B cell (primary cell): ENCODE measurements around the gene MICOS13. TPM values are rescaled to one million over a fixed set of nuclear protein-coding genes. Genes with fewer than 3 reads are reported as not detected.

Experiments used
- ATAC-seq: fragments of 200-7000 bp; cut with Tn5 transposase; one replicate; pipeline ENCODE4 v1.10.0; 2021; ENCODE audit warnings: low read depth, mild to moderate bottlenecking, moderate number of reproducible peaks, moderate library complexity
- CTCF ChIA-PET: fragments of 350-600 bp; sonication (Branson Sonifier 250); formaldehyde crosslinking; loops from one replicate; lab custom pipeline; 2021; ENCODE audit warnings: antibody characterized with exemption, inconsistent platforms; lab: Charles Lee
- POLR2A ChIA-PET: fragments of 350-600 bp; sonication (Branson Sonifier 250); formaldehyde crosslinking; loops from one replicate; lab custom pipeline; 2021; ENCODE audit warnings: antibody characterized with exemption; lab: Charles Lee
- DNase-seq: peaks from one replicate; pipeline ENCODE4 v3.0.0; 2013
- H2AFZ ChIP-seq: 2 replicates; pipeline ENCODE4 v1.6.1; 2012; ENCODE audit warnings: mild to moderate bottlenecking, low read depth, low read length; ENCODE audit not compliant: insufficient read depth, poor library complexity, severe bottlenecking
- H3K27ac ChIP-seq, 2 donors: 1 replicate in 1 of 2; 2 replicates in 1 of 2; pipeline ENCODE4 v1.5.1; 2012 to 2013; ENCODE audit warnings: low read length in 2 of 2, mild to moderate bottlenecking in 2 of 2, moderate library complexity in 1 of 2
- H3K27me3 ChIP-seq, 4 experiments: fragments of 200-600 bp in 1 of 4; sonication (generic) in 1 of 4; replicated peaks in 1 of 4; 1 replicate in 2 of 4; 2 replicates in 2 of 4; pipeline versions ENCODE4 v1.6.1 to v1.7.0; 2013 to 2016; ENCODE audit warnings: low read length in 3 of 4, mild to moderate bottlenecking in 2 of 4, mixed read lengths in 1 of 4, moderate library complexity in 1 of 4; ENCODE audit not compliant: insufficient read depth in 4 of 4, control insufficient read depth in 3 of 4; ENCODE audit errors: control extremely low read depth in 1 of 4
- H3K36me3 ChIP-seq, 2 experiments: replicated peaks in 1 of 2; 1 replicate in 1 of 2; 2 replicates in 1 of 2; pipeline versions ENCODE4 v1.6.1 to v1.7.1; 2013; ENCODE audit warnings: low read length in 1 of 2; ENCODE audit not compliant: insufficient read depth in 2 of 2, control insufficient read depth in 1 of 2; ENCODE audit errors: control extremely low read depth in 1 of 2, extremely low read depth in 1 of 2
- H3K4me1 ChIP-seq, 2 donors: fragments of 200-600 bp in 1 of 2; sonication (generic) in 1 of 2; 1 replicate in 1 of 2; 2 replicates in 1 of 2; pipeline versions ENCODE4 v1.5.1 to v1.6.1; 2013 to 2017; ENCODE audit warnings: low read length in 2 of 2; ENCODE audit not compliant: control insufficient read depth in 2 of 2, insufficient read depth in 2 of 2
- H3K4me2 ChIP-seq: replicated peaks from 2 replicates; pipeline ENCODE3; 2012; ENCODE audit warnings: mild to moderate bottlenecking, low read depth, low read length; ENCODE audit not compliant: poor library complexity, severe bottlenecking
- H3K4me3 ChIP-seq, 5 experiments: fragments of 200-600 bp in 1 of 5; sonication (generic) in 1 of 5; 1 replicate in 3 of 5; 2 replicates in 2 of 5; pipeline versions ENCODE4 v1.5.1 to v1.7.0; 2011 to 2016; ENCODE audit warnings: low read length in 4 of 5, mild to moderate bottlenecking in 4 of 5, low read depth in 2 of 5, control low read depth in 1 of 5, moderate library complexity in 1 of 5; ENCODE audit not compliant: insufficient read depth in 1 of 5; ENCODE audit errors: control extremely low read depth in 1 of 5, extremely low read depth in 1 of 5
- H3K79me2 ChIP-seq: fragments of 200-600 bp; sonication (generic); one replicate; pipeline ENCODE4 v1.6.0; 2016; ENCODE audit warnings: low read length; ENCODE audit not compliant: control insufficient read depth, insufficient read depth
- H3K9ac ChIP-seq: fragments of 200-600 bp; sonication (generic); 2 replicates; pipeline ENCODE4 v1.6.1; 2017; ENCODE audit warnings: mild to moderate bottlenecking, low read length, moderate library complexity
- H3K9me3 ChIP-seq, 3 donors: one replicate each; pipeline versions ENCODE4 v1.6.1 to v1.7.1; 2013; ENCODE audit warnings: low read length in 2 of 3; ENCODE audit not compliant: control insufficient read depth in 2 of 3, insufficient read depth in 1 of 3; ENCODE audit errors: control extremely low read depth in 1 of 3
- H4K20me1 ChIP-seq: 2 replicates; pipeline ENCODE4 v1.6.0; 2012; ENCODE audit warnings: mild to moderate bottlenecking, low read length; ENCODE audit not compliant: insufficient read depth, control insufficient read depth, poor library complexity, severe bottlenecking
- H3K27ac Mint-ChIP-seq: one replicate; pipeline ENCODE4 v1.8.0; 2021; ENCODE audit warnings: mixed read lengths
- H3K27me3 Mint-ChIP-seq: one replicate; pipeline ENCODE4 v1.8.0; 2021; ENCODE audit warnings: mixed read lengths
- H3K4me1 Mint-ChIP-seq: one replicate; pipeline ENCODE4 v1.8.0; 2021; ENCODE audit warnings: mixed read lengths
- H3K4me3 Mint-ChIP-seq: one replicate; pipeline ENCODE4 v1.8.0; 2021; ENCODE audit warnings: mixed read lengths
- H3K9me3 Mint-ChIP-seq: one replicate; pipeline ENCODE4 v1.8.0; 2022; ENCODE audit warnings: mixed read lengths; ENCODE audit not compliant: insufficient read depth
- EZH2 ChIP-seq: IDR thresholded peaks from 2 replicates; pipeline ENCODE4 v1.6.1; 2012; ENCODE audit warnings: borderline replicate concordance, low read depth, mild to moderate bottlenecking, moderate library complexity, low read length; ENCODE audit not compliant: insufficient read depth, poor library complexity, severe bottlenecking
- WGBS: methylation state at CpG from one replicate; pipeline ENCODE4 v1.1.5; 2013; ENCODE audit warnings: missing lambda C conversion rate; ENCODE audit not compliant: insufficient coverage; 5-methylcytosine and 5-hydroxymethylcytosine counted together
- intact Hi-C: fragments of 100-400 bp; cut with micrococcal nuclease; formaldehyde crosslinking; loops from one replicate; pipeline ENCODE4 v1.10.0; 2022
- polyA plus RNA-seq: library from polyadenylated mRNA; depleted of rRNA; stranded (reverse); fragments of >200 nt; gene quantifications from 2 replicates; pipeline ENCODE4 v1.2.3, GENCODE V29; 2012
- total RNA-seq, 2 donors: library from RNA; stranded (reverse); fragments of 120-200 nt in 1 of 2; gene quantifications; 1 replicate in 1 of 2; 2 replicates in 1 of 2; pipeline versions ENCODE4 v1.2.3 to v1.2.4, GENCODE V29; 2013 to 2022
- TF ChIP-seq, protein P1 (sequence below): fragments of 200-600 bp; IDR thresholded peaks from one replicate; pipeline ENCODE4 v1.8.0; 2022; ENCODE audit warnings: antibody characterized with exemption, mild to moderate bottlenecking

Gene MICOS13
- total and polyA plus RNA-seq, 2 donors (not counting 1 experiment from before 2014, with no cell fraction given) = 30.8 to 41.9 TPM

DNA sequence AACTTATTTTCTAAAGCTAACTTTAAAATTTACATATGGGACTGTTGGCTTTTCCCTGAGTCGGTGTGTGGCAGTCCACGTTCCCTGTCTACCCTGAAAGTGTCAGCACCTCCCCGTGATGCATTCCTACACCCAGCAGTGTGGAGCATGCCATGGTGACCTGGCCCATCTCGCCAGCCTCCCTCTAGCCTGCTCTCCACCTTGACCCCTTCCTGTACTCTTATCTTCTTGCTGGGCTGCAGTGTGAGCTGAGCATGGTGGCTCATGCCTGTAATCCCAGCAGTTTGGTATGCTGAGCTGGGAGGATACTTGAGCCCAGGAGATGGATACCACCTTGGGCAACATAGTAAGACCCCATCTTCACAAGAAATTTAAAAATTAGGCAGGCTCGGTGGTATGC is 25.4 kb downstream of the MICOS13 start:
- Histone ChIP-seq H4K20me1 (peaks cover 35% of the 10 kb centered on the region), H3K27me3 (no peaks in the 10 kb centered on the region), H2AFZ (no peak overlapping the region), H3K9me3 (no peaks in the 10 kb centered on the region), H3K4me1 (no peaks in the 10 kb centered on the region), H3K79me2 (peaks cover 59% of the 10 kb centered on the region), H3K4me2 (no peak overlapping the region), H3K9ac (no peak overlapping the region), H3K27ac (no peak overlapping the region), H3K4me3 (no peak overlapping the region), H3K36me3 (peaks cover 9 to 87% of the 10 kb centered on the region in 2 experiments)
- intact Hi-C loops = no loop called here
- ATAC-seq (no peak), DNase-seq (no peak)
- Mint-ChIP-seq H3K9me3 (no peaks in the 10 kb centered on the region), H3K27ac (no peak overlapping the region), H3K4me1 (no peaks in the 10 kb centered on the region), H3K27me3 (no peaks in the 10 kb centered on the region), H3K4me3 (no peak overlapping the region)
- TF ChIP-seq, protein P1, sequence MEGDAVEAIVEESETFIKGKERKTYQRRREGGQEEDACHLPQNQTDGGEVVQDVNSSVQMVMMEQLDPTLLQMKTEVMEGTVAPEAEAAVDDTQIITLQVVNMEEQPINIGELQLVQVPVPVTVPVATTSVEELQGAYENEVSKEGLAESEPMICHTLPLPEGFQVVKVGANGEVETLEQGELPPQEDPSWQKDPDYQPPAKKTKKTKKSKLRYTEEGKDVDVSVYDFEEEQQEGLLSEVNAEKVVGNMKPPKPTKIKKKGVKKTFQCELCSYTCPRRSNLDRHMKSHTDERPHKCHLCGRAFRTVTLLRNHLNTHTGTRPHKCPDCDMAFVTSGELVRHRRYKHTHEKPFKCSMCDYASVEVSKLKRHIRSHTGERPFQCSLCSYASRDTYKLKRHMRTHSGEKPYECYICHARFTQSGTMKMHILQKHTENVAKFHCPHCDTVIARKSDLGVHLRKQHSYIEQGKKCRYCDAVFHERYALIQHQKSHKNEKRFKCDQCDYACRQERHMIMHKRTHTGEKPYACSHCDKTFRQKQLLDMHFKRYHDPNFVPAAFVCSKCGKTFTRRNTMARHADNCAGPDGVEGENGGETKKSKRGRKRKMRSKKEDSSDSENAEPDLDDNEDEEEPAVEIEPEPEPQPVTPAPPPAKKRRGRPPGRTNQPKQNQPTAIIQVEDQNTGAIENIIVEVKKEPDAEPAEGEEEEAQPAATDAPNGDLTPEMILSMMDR = no peak
- no peak for TF ChIP-seq EZH2
- WGBS = 100% methylated on average over 4 of the region's 5 CpGs
- POLR2A ChIA-PET = no interaction called here
- CTCF ChIA-PET = interaction anchor here (0.6 kb wide), 1 partner anchor 626 kb away, joined by 3 read pairs; no protein-coding TSS in a partner anchor

DNA sequence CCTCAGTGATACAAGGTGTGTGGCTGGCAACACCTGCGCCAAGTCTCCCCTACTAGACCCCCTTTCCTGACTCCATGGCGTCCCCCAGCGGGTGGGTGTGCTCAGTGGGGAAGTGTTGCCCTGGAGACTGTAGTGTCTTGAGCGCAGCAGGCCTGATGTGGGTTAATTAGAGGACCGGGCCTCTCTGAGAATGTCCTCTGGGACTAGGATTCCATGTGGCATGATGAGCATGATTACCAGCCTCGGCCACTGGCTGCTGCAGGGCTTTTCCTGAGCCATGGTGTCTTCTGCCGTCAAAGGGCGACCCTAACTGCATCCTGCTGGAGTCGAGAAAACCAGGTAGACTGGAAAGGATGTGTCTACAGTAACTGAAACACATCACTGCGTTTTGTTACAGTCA is 28.1 kb downstream of the MICOS13 start:
- ChIA-PET CTCF (no interaction called here), POLR2A (no interaction called here)
- 96% methylated on average over 7 of the region's 10 CpGs for WGBS
- Histone ChIP-seq H3K36me3 (peaks cover 9 to 87% of the 10 kb centered on the region in 2 experiments), H3K4me3 (no peak overlapping the region), H3K9ac (no peak overlapping the region), H3K4me2 (no peak overlapping the region), H2AFZ (no peak overlapping the region), H3K79me2 (peaks cover 65% of the 10 kb centered on the region), H3K27me3 (no peaks in the 10 kb centered on the region), H3K27ac (no peak overlapping the region), H3K9me3 (no peaks in the 10 kb centered on the region), H3K4me1 (no peaks in the 10 kb centered on the region), H4K20me1 (peaks cover 38% of the 10 kb centered on the region)
- ATAC-seq (no peak), DNase-seq (no peak)
- Mint-ChIP-seq H3K27me3 (no peaks in the 10 kb centered on the region), H3K27ac (no peak overlapping the region), H3K9me3 (no peaks in the 10 kb centered on the region), H3K4me1 (no peaks in the 10 kb centered on the region), H3K4me3 (no peak overlapping the region)
- intact Hi-C loops = no loop called here
- TF ChIP-seq, protein P1 = no peak
- TF ChIP-seq EZH2 = no peak
